Central memory CD4-positive, alpha-beta T cell (primary cell): ENCODE data around the gene COQ8B.

Experiments
- DNase-seq: peaks from one replicate; pipeline ENCODE4 v3.0.0; 2022

COQ8B gene

DNA sequence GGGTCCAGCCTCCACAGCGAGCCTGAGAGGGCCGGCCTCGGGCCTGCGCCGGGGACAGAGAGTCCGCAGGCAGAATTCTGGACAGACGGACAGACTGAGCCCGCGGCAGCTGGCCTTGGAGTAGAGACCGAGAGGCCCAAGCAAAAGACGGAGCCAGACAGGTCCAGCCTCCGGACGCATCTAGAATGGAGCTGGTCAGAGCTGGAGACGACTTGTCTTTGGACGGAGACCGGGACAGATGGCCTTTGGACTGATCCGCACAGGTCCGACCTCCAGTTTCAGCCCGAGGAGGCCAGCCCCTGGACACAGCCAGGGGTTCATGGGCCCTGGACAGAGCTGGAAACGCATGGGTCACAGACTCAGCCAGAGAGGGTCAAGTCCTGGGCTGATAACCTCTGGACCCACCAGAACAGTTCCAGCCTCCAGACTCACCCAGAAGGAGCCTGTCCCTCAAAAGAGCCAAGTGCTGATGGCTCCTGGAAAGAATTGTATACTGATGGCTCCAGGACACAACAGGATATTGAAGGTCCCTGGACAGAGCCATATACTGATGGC, 716 bp upstream of the COQ8B start:
- DNase-seq, result no peak

DNA sequence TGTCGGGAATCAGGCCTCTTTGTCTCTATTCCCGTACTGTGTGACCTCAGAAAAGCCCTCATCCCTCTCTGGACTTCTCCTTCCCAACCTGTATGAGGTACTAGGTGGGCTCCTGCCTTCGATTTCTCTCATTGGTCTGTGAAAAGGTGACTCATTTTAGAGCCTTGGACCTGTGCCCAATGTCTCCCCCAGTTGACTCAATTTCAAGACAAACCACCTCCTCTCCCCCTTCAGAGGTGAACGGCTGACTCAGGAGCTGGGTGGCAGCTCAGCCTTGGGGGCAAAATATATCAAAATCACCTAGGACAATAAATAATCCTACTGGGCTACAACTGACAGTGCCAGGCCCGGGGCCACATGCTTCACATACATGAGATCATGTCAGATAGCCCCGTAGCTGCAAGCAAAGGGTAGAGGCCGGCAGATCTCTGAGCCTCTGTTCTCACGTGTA, 630 bp downstream of the COQ8B start:
- DNase-seq, result peak; percentile 21

DNA sequence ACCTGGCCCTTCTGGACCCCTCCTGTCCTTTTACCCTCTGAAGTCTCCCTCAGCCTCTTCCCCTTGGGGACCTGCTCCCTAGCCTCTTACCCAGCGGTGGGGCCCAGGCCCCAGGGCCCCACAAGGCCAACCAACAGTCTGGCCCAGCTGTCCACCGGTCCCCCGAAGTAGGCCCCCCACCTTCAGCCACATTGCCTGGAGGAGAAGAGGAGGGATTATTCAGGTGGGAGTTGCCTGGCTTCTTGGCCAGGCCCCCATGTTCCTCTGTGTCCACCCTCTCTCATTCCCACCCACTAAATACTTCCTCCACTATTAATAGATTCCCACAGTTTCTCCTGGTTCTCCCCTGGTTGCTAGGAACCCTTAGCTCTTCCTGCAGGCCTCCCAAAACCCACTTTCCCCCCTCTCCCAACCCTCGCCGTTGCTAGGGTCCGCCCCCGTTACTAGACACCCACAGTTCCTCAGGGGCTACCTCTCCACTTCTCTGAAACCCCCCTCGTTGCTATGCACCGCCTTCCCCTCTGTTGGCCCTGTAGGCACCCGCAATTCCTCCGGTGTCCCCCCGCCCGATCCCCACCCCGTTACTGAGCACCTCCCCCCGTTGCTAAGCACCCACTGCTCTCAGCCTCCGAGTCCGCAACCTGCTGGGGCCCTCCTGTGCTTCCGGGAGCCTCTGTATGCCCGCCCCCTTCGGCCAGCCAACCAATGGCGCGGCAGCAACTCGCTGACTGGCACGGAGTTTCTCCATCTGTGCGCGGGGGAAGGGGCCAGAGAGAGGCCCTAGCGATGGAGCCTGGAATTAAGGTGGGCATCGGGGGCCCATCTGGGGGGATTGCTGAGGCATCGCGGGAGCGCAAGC, 2.0 kb downstream of the COQ8B start:
- DNase-seq, result peak; percentile 93

DNA sequence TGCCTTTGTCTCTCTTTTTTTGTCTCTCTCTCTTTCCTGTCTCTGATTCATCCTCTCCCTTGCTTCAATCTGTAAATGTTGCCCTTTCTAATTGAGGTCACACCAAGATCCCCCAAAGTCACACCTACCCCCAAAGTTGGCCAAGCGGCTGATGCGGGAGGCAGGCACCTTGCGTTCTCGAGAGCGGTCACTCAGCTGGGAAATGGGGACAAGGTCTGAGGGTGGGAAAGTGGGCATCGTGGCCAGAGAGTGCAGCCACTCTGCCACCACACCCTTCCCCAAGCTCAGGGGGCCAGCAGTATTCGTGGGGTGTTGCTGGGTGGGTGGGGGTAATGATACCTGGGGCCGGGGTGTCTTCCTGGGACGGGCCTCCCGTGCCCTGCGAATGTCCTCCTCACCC, 2.7 kb downstream of the COQ8B start:
- DNase-seq, result no peak

DNA sequence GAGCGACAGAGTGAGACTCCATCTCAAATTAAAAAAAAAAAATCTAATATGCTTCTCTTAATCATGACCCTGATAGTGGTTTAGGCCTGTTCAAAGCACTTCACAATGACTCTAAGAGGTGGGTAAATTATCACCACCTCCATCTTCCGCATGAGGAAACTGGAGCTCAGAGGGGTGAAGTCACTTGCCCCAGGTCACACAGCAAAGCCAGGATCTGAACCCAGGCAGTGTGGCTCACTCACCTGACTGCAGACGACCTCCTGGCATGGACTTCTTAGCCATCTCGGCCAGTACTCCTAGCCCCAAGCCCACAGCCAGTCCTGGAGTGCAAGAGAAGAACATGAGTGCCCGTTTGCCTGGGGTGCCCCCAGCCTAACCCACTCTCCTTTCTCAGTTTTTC, 6.9 kb downstream of the COQ8B start:
- DNase-seq, result no peak

DNA sequence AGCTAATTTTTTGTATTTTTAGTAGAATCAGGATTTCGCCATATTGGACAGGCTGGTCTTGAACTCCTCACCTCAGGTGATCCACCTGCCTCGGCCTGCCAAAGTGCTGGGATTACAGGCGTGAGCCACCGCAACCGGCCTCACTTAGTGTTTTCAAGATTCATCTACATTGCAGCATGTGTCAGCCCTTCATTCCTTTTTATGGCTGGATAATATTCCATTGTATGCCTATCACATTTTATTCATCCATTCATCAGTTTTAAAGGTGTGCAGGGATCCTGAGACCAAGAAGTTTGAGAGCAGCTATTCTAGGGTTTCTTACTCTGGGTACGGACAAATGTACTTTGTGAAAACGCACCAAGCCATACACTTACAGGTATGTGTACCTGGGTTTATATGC, 9.1 kb downstream of the COQ8B start:
- DNase-seq, result no peak

DNA sequence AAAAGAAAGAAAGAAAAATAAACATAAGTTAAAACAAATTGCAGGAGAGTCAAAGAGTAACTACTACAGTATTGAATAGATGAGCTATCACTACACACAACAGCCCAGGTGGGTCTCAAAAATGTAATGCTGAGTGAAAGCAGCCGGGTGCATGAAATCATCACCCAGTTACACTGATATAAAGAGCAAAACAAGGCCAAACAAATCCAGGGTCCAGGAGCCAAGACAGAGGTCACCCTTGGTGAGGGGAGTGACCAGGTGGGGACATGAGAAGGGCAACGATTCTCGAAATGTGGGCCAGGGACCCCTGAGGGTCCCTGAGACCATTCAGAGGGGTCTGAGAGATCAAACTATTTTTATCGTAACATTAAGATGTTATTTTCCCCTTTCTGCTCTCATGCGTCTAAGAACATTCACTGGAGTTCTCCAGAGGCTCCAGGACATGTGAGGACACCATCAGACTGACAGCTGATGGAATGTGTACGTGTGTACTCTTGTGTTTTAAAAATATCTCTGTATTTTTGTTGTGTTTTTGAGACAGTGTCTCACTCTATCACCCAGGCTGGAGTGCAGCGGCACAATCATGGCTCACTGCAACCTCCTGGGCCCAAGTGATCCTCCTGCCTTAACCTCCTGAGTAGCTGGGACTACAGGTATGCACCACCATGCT, 10.6 kb downstream of the COQ8B start:
- no peak for DNase-seq

DNA sequence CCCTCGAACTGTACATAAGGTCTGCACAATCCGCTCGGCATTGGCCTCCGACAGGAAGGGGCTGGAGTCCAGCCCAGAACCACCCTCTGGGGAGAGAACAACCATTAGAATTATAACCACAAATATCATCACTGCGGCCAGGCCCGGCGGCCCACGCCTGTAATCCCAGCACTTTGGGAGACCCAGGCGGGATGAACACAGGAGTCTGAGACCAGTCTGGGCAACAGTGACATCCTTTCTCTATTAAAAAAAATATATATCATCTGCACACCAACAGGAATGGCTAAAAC, 11.4 kb downstream of the COQ8B start:
- no peak for DNase-seq

DNA sequence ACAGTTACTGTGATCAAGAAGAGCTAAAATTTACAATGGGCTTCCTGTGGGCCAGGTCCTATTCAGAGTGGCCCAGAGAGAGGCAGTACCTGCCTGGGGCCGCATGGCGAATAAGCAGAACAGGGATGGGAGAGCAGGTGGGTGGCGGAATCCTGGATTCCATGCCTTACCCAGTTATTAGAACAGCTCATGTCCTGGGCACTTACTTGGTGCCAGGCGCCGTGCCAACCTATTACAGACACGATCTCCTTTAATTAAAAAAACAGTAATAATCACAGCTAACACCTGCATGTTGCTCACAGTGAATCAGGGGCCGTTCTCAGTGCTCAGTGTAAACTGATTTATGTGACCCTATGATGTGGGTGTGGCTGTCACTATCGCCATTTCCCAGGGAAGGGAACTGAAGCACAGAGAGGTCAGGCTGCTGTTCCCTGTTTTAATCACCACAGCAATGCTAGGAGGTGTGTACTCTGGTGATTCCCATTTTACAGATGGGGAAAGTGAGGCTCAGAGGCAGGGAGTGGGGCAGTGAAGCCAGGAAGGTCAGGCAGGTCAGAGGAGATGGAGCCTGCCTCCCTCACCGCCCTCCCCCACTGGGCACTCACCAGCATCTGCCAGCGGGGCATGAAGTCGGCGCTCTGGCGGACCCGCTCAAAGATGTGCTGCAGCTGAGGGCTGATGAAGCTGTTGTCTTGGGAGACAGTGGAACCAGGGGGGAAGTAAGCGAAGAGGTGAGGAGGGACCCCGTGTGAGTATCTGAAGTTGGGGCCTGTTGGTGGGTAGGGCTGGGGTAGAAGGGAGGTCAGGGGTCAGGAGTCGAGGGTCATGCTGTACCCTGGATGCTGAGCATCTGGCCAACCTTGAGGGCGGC, 12.0 kb downstream of the COQ8B start:
- no peak for DNase-seq

DNA sequence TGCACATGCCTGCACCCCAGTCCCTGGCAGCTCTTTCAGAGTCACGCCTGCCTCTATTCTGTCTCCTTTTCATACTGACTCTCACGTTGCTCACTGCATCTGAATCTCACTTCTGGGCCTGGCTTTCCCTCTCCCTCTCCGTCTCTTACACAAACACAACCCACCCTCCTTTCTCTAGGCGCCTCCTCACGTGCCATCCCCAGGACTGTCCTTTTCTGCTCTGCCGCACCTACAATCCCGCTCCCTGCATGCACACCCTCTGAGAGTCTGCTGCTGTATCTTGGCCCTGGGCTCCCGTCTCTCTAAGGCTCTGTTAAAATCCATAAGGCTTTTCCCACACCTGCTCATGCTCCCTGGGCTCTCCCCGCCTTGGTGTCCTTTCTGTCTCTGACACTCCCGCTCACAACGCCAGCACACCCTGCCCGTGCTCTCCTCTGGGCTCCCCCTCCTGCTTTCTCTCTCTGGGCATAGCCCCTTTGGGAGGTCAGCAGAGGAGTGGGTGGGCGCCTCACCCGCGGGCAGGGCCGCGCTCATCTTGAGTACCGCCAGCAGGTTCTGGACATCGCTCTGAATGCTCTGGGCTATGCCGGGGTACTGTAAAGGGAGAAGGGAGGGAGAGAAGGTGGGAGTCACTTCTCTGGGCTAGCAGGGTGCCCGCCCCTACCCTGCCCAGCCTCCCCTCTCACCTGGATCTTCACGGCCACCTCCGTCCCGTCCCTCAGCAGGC, 13.5 kb downstream of the COQ8B start:
- no peak for DNase-seq

DNA sequence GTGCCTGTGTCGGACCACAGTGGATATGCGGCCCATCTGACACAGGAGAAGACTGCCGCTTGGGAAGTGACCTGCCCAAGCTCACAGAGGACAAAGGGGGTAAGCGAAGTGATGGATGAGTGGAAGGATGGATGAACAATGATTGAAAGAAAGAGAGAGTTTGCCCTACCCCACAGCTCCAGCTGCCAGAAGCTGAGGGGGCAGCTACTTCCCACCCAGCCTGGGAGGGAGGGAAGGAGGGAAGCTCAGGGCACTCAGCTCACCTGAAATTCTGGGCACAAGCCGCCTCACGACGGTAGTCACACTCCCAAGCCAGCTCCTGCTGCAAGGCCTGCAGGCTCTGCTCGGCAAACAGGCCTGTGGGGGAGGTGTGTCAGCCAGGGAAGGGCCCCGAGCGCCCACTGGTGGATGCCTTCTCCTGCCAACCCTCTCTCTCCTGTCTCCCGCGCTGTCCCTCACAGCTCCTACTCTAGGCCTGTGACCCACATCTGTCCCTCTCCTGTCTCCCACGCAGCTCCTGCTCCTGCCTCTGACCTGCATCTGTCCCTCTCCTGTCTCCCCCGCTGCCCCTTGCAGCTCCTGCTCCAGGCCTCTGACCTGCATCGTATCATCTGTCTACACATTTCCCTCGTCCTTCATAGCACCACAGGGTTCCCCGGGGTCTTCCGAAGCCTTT, 14.2 kb downstream of the COQ8B start:
- DNase-seq, result no peak

DNA sequence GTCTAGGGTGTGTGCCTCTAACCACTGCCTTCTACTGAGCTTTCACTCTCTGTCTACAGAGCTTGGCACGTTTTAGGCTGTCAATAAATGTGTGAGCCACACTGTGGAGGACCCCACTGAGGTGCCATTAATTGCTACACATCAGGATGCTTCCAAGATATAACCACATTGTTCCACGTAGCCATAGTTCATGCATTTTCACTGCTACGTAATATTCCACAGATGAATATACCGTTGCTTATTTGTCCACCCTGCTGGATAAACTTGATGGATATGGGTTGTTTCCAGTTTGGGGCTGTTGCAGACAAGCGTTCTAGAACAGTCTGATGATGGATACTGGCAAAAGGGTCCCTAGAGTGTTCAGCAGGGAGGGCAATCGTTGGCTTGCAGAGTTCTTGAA, 14.9 kb downstream of the COQ8B start:
- no peak for DNase-seq

DNA sequence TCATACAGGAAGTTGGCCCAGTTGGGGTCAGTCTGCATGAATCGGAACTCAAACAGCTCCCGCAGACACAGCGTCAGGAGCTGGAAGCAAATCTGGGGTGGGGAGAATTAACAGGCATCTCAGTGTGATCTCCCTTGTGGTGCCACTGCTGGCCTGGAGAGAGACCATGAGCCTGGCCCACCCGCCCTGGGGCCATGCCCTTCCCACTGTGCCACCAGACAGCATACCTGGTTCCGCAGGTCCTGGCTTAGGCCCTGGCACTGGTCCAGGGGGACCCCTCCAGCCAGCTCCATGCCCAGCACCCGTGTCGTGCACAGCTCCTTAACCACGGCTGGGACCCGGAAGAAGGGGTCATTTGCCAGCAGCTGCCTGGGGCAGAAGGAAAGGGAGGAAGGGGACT, 16.6 kb downstream of the COQ8B start:
- no peak for DNase-seq

DNA sequence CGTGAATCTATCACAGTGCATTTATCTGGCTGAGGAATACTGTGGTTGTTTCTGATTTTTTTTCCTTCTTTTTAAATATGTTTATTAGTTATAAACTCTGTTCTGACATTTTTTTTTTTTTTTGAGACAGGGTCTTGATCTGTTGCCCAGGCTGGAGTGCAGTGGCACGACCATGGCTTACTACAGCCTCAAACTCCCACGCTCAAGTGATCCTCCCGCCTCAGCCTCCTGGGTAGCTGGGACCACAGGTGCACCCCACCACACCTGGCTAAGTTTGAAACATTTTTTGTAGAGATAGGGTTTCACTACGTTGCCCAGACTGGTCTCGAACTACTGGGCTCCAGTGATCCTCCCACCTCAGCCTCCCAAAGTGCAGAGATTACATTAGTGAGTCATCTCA, 19.7 kb downstream of the COQ8B start:
- no peak for DNase-seq

DNA sequence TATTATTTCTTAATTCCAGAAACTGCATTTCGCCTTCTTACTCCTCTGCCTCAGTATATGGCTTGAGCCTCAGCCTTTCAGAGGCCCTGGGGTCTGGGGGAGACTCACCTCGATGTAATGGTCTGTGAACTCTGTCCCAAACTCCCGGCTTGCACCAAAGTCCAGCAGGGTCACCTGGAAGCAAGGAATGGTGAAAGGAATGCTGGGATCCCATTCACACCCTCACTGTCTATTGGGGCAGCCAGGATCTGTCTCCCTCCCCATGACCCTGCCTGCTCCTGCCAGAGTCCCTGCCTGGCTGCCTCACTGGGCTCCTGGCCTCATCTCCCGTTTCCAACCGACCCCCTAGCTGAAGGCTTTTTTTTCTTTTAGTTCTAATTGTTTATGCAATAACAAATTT, 20.8 kb downstream of the COQ8B start:
- DNase-seq, result no peak

DNA sequence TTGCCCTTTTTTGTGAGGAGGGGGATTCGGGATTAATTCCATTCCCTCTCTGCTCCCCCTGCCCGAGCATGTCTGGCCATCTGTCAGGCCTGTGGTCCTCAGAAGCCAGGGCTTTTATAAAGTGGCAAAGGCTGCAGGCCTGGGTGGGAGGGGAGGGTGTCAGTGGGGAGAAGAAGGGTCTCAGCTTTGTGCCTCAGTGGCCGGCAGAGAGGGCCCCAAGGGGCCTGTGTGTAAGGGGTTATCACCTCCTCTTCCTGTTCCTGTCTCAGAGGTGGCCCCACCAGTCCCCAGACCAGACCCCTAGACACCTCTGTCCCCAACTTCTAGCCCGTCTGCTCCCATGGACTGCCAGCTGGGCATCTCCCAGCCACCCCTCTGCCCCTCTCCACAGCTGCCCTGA, 22.8 kb downstream of the COQ8B start:
- DNase-seq, result no peak

DNA sequence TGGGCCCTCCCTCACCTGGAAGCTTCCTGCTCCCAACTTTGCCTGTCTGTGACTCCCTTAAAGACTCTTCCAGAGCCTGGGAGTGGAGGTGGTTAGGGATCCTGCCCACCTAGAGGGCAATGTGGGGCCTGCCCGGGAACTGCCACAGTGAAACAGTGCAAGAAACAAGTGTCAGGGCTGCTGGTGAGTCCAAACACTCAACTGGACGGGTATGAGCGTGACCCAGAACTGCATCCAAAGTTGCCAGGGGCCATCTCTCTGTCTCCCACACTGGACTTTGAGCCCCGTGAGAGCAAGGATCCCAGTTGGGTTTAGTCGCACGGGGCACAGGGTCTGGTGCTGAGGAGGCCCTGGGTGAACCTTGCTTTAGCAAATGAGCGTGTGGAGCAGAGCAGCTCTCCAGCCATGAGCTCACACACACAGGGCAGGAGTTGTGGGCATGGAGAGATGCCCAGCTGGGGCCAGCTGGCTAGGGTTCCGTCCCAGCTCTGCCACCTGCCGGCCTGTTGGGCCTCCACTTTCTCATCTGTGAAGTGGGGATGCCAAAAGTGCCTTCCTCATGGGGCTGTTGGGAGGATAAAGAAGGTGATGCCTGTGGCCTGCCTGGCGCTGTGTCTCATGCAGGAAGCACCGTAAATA, 23.4 kb downstream of the COQ8B start:
- no peak for DNase-seq

DNA sequence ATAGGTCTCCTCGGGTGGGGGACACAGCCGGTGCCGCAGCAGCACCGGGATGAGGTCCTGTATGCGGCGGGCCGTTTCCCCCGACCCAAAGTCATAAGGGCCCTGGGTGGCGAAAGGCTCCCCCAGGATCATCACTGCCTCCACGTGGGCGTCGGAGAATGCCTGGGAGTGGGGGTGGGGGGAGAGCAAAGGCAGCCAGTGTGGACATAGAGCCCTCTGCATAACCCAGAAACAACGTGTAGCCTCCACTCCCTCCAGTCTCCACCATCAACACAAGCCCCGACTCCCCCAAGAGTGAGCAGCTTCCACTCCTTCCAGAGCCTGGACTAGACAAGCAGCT, 24.5 kb downstream of the COQ8B start:
- no peak for DNase-seq

DNA sequence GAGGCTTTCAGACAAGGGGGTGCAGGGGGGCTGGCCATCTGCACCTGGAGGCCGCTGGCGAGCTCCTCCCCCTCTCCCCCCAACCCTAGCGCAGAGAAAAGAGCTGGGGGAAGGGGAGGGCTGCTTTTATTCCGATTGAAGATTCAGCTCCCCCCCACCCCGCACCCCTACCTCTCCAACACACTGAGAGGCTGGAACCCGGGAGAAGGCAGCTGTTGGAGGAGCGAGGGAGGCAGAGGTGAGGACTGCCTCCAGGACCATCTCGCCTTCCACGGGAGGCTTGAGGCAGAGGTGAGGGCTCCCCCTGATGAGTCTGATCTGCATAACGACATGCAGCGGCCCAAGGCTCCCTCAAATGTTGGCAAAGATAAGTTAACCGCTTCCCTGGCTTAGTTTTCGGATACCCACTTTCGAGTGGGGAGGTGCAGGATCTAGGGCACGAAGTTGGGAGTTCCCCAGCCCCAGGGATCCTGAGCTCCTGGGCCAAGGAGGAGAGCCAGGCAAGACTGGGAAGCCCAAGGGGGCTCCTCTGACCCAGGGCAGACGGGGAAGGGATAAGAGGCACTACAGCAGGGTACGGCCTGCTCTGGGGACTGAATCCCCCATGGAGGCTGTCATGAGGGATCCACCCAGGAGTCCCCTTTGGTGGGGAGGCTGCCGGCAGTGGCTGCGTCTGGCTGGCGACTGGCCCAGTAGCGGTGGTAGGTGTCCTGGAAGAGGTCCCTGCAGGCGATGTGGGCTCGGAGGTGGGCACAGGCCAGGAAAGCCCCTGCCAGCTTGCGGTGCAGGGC, 25.1 kb downstream of the COQ8B start:
- DNase-seq, result no peak

DNA sequence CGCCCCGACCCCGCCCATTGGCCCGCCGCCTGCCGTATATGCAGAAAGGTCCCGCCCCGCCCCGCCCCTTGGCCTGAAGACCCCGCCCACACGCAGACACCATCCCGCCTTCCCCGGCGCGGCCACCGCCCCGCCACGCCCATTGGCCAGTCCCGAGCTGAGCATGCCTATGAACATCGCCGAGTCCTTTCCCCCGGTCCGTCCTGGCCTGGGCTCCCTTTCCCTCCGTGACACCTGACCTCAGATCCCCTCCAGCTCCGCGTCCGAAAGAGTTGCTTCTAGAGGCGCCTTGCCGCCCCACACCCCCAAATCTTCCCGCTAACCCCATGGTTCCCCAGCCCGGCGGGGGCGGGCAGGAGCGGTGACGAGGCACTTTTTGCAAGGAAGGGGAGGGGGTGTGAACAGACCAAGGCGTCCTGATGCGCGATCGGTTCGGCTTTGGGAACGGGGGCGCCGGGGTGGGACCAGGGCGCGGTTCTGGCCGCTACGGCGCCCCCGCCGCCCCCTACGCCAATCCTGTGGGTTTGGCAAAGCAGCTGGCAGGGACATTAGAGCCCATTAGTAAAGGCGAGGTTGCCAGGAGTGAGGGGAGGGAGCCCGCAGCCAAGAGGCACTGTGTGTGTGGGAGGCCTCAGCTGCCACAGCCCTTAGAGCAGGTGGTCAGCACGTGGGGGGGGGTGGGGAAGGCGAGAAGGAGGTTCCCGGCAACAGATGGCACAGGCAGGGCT, 25.8 kb downstream of the COQ8B start:
- DNase-seq, result peak; percentile 75
